Neural cell (in vitro differentiated cells): ENCODE data around the gene IP6K1.

Experiments
- CTCF ChIP-seq: fragments of 450-650 bp; IDR thresholded peaks from 2 replicates; pipeline ENCODE4 v1.5.1; 2014; ENCODE audit warnings: antibody characterized with exemption, mild to moderate bottlenecking, moderate library complexity; ENCODE audit not compliant: poor library complexity, severe bottlenecking
- EP300 ChIP-seq: fragments of 450-650 bp; conservative IDR thresholded peaks from 2 replicates; pipeline ENCODE4 v1.6.1; 2014; ENCODE audit warnings: antibody characterized with exemption, mild to moderate bottlenecking, moderate library complexity; ENCODE audit not compliant: poor library complexity, severe bottlenecking
- EZH2 ChIP-seq: fragments of 200-600, 300-800 bp; shearing (Covaris generic), sonication (generic); IDR thresholded peaks from 2 replicates; pipeline ENCODE4 v1.6.1; 2014; ENCODE audit warnings: antibody characterized with exemption, low read length, borderline replicate concordance, mild to moderate bottlenecking; ENCODE audit not compliant: insufficient read depth, poor library complexity, severe bottlenecking
- POLR2AphosphoS5 ChIP-seq: IDR thresholded peaks from 2 replicates; pipeline ENCODE4 v1.6.1; 2012
- REST ChIP-seq: IDR thresholded peaks from 2 replicates; pipeline ENCODE4 v1.6.1; 2012; ENCODE audit warnings: borderline replicate concordance
- SMC3 ChIP-seq: fragments of 450-650 bp; conservative IDR thresholded peaks from 2 replicates; pipeline ENCODE4 v1.6.1; 2014; ENCODE audit warnings: antibody characterized with exemption, mild to moderate bottlenecking, moderate library complexity; ENCODE audit not compliant: poor library complexity

- TF ChIP-seq EZH2 (no peak), CTCF (no peak), EP300 (no peak), POLR2AphosphoS5 (no peak), SMC3 (no peak), REST (no peak)
Measured at GRCh38 chr3:49705390-49705960, 80.9 kb downstream of the IP6K1 start.
